VCaP (cell line): ENCODE measurements around the gene SLC30A7.

ENCODE experiments used
- H3K27ac ChIP-seq: fragments of 450-650 bp; 2 replicates; pipeline ENCODE4 v1.5.1; 2017
- TF ChIP-seq, protein P1 (sequence below): fragments of 450-650 bp; conservative IDR thresholded peaks from 2 replicates; pipeline ENCODE4 v1.5.1; 2017; ENCODE audit warnings: mild to moderate bottlenecking, moderate library complexity

SLC30A7 gene

GRCh38 chr1:100907887-100908286, 12.0 kb downstream of the SLC30A7 start:
- H3K27ac ChIP-seq, result no peak overlapping the region
- TF ChIP-seq, protein P1, sequence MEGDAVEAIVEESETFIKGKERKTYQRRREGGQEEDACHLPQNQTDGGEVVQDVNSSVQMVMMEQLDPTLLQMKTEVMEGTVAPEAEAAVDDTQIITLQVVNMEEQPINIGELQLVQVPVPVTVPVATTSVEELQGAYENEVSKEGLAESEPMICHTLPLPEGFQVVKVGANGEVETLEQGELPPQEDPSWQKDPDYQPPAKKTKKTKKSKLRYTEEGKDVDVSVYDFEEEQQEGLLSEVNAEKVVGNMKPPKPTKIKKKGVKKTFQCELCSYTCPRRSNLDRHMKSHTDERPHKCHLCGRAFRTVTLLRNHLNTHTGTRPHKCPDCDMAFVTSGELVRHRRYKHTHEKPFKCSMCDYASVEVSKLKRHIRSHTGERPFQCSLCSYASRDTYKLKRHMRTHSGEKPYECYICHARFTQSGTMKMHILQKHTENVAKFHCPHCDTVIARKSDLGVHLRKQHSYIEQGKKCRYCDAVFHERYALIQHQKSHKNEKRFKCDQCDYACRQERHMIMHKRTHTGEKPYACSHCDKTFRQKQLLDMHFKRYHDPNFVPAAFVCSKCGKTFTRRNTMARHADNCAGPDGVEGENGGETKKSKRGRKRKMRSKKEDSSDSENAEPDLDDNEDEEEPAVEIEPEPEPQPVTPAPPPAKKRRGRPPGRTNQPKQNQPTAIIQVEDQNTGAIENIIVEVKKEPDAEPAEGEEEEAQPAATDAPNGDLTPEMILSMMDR, result no peak

DNA sequence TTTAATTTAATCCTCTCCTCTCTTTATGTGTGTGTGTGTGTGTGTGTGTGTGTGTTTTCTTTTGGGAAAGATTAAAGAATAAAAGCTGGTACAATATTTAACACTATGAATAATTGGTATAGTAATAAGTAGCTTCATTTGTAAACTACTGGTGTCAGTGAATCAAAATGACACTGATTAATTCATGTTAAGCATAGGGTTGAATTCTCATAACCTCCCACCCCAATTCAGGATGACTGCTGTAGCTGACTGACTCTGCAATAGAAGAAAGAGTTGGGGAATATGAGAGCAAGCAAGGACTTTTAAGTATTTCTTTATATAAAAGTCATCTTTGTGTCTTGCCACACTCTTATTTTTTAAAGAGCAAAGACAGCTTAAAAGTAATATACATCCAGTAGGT, 13.1 kb downstream of the SLC30A7 start:
- TF ChIP-seq, protein P1, result no peak
- no peak overlapping the region for H3K27ac ChIP-seq

DNA sequence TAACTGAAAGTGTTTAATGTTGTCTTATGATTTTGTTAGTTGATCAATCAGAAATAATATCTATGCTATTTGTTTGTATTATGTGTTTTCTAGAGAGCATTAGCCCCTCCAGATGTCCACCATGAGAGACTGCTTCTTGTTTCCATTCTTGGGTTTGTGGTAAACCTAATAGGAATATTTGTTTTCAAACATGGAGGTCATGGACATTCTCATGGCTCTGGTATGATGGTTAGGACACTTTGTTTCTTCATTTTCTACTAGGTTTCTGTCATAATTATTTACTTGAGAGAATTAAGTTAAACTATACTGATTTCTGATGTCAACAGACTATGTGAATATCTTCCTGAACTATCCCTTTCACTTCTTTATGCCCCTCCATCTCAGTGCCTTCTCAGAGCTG, 16.1 kb downstream of the SLC30A7 start:
- TF ChIP-seq, protein P1, result no peak
- H3K27ac ChIP-seq, result no peak overlapping the region

- TF ChIP-seq, protein P1, result peak; percentile 78
- no peak overlapping the region for H3K27ac ChIP-seq
Observed at GRCh38 chr1:100921110-100921706, 25.3 kb downstream of the SLC30A7 start.

DNA sequence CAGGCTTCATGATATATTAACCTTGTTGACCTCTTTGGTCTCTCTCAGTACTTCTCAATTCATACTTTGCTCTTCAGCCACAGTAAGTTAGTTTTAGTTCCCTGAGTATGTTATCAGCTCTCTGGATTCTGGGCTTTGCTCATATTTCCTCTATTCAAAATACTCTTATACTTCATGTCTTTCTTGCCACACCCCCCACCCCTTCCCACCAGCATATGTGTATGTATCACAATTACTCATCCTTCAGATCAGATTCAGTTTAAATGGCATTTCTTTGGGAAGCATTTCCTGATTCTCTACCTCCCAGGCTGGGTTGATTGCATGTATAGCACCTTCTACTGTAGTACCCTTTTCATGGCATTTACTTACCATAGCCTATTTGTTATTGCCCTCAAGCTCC, 28.3 kb downstream of the SLC30A7 start:
- no peak overlapping the region for H3K27ac ChIP-seq
- TF ChIP-seq, protein P1, result no peak

DNA sequence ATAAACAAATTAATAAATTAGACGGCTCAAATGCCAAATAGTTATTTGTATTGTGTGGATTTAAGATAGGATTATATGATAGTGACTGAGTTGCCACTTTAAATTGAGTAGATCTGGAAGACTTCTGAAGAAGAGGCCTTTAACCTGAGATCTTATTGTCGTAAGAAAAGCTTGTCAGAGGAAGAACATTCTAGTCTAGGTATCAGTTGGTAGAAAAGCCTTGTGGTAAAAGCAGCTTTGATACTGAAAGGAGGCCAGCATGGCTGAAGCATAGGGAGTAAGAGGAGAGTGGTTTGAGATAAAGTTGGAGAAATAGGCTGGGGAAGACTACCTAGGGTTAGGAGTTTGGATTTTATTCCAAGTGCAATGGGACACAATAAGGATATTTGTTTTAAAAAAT, 29.1 kb downstream of the SLC30A7 start:
- TF ChIP-seq, protein P1, result no peak
- H3K27ac ChIP-seq, result no peak overlapping the region

DNA sequence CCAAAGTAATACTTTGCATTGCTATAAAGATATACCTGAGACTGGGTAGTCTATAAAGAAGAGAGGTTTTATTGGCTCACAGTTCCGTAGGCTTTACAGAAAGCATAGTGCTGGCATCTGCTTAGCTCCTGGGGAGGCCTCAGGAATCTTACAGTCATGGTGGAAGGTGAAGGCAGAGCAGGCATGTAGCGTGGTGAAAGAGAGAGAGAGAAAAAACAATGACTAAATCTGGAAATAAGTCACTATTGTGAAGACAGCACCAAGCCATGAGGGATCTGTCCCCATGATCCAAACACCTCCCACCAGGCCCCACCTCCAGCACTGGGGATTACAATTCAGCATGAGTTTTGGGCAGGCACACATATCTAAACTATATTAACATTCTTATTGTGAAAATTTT, 30.4 kb downstream of the SLC30A7 start:
- H3K27ac ChIP-seq, result no peak overlapping the region
- TF ChIP-seq, protein P1, result no peak

- TF ChIP-seq, protein P1, result no peak
- peak overlapping the region; percentile 48 for H3K27ac ChIP-seq
Observed at GRCh38 chr1:100927276-100927675, 31.4 kb downstream of the SLC30A7 start.
